Loucy (cell line): ENCODE measurements around the gene MRPS27.

Experiments
- H2AFZ ChIP-seq: fragments of 200-600 bp; sonication (generic); 2 replicates; pipeline ENCODE4 v1.6.0; 2016; ENCODE audit warnings: antibody characterized with exemption, mild to moderate bottlenecking, low read length, moderate library complexity
- H3F3A ChIP-seq: fragments of 200-600 bp; 2 replicates; pipeline ENCODE4 v1.6.0; 2016; ENCODE audit warnings: antibody characterized with exemption, low read depth, mild to moderate bottlenecking
- H3K27me3 ChIP-seq: fragments of 200-600 bp; sonication (generic); 2 replicates; pipeline ENCODE4 v1.6.1; 2014; ENCODE audit warnings: low read length, mild to moderate bottlenecking; ENCODE audit not compliant: insufficient read depth, poor library complexity, severe bottlenecking
- H3K36me3 ChIP-seq: fragments of 200-600 bp; sonication (generic); 2 replicates; pipeline ENCODE4 v1.6.1; 2016; ENCODE audit warnings: low read length; ENCODE audit not compliant: insufficient read depth
- H3K4me1 ChIP-seq: fragments of 200-600 bp; sonication (generic); 2 replicates; pipeline ENCODE4 v1.5.1; 2014; ENCODE audit warnings: low read length, mild to moderate bottlenecking; ENCODE audit not compliant: insufficient read depth, poor library complexity, severe bottlenecking
- H3K4me2 ChIP-seq: fragments of 200-600 bp; sonication (generic); 2 replicates; pipeline ENCODE4 v1.6.0; 2014; ENCODE audit warnings: antibody characterized with exemption, low read length, low read depth, mild to moderate bottlenecking; ENCODE audit not compliant: poor library complexity, severe bottlenecking
- H3K4me3 ChIP-seq: fragments of 200-600 bp; sonication (generic); 2 replicates; pipeline ENCODE4 v1.5.1; 2014; ENCODE audit warnings: low read length, mild to moderate bottlenecking, mixed read lengths; ENCODE audit not compliant: poor library complexity, severe bottlenecking
- H3K79me2 ChIP-seq: fragments of 200-600 bp; sonication (generic); 2 replicates; pipeline ENCODE4 v1.6.1; 2014; ENCODE audit warnings: low read length; ENCODE audit not compliant: insufficient read depth
- H3K9ac ChIP-seq: fragments of 200-600 bp; sonication (generic); 2 replicates; pipeline ENCODE4 v1.6.0; 2014; ENCODE audit warnings: mild to moderate bottlenecking, low read depth, low read length, moderate library complexity; ENCODE audit not compliant: poor library complexity, severe bottlenecking
- H3K9me2 ChIP-seq: fragments of 200-600 bp; sonication (generic); replicated peaks from 2 replicates; pipeline ENCODE4 v1.6.1; 2016; ENCODE audit warnings: low read depth, low read length, mixed read lengths
- H3K9me3 ChIP-seq: fragments of 200-600 bp; sonication (generic); 2 replicates; pipeline ENCODE4 v1.6.1; 2014; ENCODE audit warnings: mild to moderate bottlenecking, antibody characterized with exemption, low read length, low read depth; ENCODE audit not compliant: insufficient read depth
- H4K20me1 ChIP-seq: fragments of 200-600 bp; sonication (generic); 2 replicates; pipeline ENCODE4 v1.6.0; 2014; ENCODE audit warnings: antibody characterized with exemption, low read length, mild to moderate bottlenecking; ENCODE audit not compliant: insufficient read depth, poor library complexity, severe bottlenecking
- EZH2phosphoT487 ChIP-seq: fragments of 200-600 bp; IDR thresholded peaks from 2 replicates; pipeline ENCODE4 v1.6.1; 2018; ENCODE audit warnings: antibody characterized with exemption, mild to moderate bottlenecking, moderate library complexity, borderline replicate concordance
- TF ChIP-seq, protein P1 (sequence below): fragments of 200-600 bp; sonication (generic); conservative IDR thresholded peaks from 2 replicates; pipeline ENCODE4 v1.5.1; 2014; ENCODE audit warnings: mild to moderate bottlenecking, antibody characterized with exemption, low read length

The MRPS27 gene

DNA sequence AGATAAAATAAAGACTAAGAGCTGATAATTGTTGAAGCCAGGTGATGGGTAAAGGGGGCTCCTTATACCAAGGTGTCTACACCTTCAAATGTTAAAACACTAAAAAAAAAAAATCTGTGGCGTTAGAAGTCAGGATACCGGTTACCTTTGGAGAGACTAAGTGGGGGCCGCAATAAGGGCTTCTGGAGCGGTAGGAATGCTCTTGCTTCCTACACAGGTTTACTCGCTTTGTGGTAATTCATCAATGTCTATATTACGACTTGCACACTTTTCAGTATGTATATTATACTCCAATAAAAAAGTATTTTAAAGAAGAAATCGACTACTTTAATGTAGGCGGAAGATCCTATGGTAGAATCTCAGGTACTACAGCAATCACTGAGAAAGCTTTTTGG is 12.5 kb downstream of the MRPS27 start:
- Histone ChIP-seq H3K27me3 (no peaks in the 10 kb centered on the region), H3K9me2 (no peaks in the 10 kb centered on the region), H3K4me1 (peaks cover 46% of the 10 kb centered on the region), H3K9me3 (no peaks in the 10 kb centered on the region), H3K4me2 (peak overlapping the region; percentile 90), H3K36me3 (peaks cover 19% of the 10 kb centered on the region; the same call in 1 of the 2 replicates), H3K4me3 (peak overlapping the region; percentile 88), H4K20me1 (no peaks in the 10 kb centered on the region), H2AFZ (peak overlapping the region; percentile 20), H3F3A (peaks cover 11% of the 10 kb centered on the region; the same call in 1 of the 2 replicates), H3K9ac (peak overlapping the region; percentile 99), H3K79me2 (peaks cover 51% of the 10 kb centered on the region)
- TF ChIP-seq EZH2phosphoT487: no peak
- TF ChIP-seq, protein P1, sequence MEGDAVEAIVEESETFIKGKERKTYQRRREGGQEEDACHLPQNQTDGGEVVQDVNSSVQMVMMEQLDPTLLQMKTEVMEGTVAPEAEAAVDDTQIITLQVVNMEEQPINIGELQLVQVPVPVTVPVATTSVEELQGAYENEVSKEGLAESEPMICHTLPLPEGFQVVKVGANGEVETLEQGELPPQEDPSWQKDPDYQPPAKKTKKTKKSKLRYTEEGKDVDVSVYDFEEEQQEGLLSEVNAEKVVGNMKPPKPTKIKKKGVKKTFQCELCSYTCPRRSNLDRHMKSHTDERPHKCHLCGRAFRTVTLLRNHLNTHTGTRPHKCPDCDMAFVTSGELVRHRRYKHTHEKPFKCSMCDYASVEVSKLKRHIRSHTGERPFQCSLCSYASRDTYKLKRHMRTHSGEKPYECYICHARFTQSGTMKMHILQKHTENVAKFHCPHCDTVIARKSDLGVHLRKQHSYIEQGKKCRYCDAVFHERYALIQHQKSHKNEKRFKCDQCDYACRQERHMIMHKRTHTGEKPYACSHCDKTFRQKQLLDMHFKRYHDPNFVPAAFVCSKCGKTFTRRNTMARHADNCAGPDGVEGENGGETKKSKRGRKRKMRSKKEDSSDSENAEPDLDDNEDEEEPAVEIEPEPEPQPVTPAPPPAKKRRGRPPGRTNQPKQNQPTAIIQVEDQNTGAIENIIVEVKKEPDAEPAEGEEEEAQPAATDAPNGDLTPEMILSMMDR: no peak

DNA sequence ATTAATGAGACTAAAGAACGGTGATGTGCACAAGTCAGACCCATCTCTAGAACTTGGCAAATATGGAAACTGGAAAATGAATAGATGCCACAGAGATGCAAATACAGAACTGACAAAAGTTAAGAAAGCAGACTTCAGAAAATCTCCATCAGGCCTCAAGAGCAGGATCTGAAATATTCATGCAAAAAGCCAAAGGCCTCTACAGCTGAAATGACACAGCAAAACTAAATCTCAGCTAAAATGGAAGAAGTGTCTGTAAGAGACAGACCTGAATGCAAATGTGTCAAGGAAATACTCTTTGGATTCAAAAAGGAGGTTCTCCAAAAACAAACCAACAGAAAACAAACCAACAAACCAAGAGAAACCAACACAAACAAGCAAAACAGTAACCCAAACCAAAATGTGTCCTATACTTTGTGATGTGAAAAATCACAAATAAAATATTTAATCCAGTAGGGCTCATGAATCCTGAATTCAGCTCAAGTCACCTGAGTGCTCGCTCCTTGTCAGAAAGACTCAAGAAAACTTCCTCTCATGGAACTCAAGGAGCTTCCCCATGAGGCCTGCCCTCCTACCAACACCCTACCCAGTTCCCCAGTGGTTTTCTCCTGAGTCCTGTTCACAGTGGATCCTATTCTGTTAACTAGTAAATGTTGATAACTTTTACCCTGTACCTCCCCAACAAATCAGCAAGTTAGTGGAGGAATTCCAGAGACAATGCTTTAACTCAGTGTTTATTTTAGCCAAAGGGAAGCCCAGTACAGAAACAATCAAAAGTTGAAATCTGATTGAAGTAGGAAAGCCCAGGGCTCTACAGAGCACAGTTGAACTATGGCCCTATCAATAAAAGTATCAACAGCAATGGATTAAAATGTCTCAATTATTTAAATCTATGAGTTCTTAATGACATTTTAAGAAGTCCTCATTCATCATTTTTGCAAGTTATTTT is 14.6 kb downstream of the MRPS27 start:
- TF ChIP-seq, protein P1: no peak
- TF ChIP-seq EZH2phosphoT487: no peak
- peaks cover 11% of the 10 kb centered on the region; the same call in 1 of the 2 replicates for H3F3A ChIP-seq

DNA sequence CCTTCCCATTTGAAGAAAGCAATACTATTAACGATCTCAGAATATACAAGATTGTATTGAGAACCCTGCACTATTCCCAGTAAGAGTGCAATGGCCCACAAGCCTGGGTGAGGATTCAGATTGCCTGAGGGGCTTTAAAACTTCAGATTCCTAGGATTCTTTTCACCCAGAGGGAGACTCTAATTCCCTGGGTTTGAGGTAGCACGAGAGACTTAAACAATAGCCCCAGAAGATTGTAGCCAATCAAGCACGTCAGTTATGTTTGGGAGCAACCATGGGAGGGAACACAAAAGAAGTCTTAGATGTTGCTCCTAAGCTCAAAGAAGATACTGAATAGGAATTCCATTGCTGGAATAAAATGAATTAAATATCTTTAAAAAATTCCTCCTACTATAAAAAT is 17.9 kb downstream of the MRPS27 start:
- Histone ChIP-seq H3K4me3 (no peak overlapping the region), H3K9me3 (no peaks in the 10 kb centered on the region), H4K20me1 (no peaks in the 10 kb centered on the region), H3F3A (peaks cover 16% of the 10 kb centered on the region; the same call in 1 of the 2 replicates), H3K27me3 (no peaks in the 10 kb centered on the region), H2AFZ (no peak overlapping the region), H3K79me2 (peaks cover 85% of the 10 kb centered on the region), H3K36me3 (0 out of 2 replicates have a peak, but pooled peaks cover under 1% of the 10 kb centered on the region), H3K4me2 (no peak overlapping the region), H3K9me2 (no peaks in the 10 kb centered on the region), H3K9ac (no peak overlapping the region), H3K4me1 (peaks cover 76% of the 10 kb centered on the region)
- TF ChIP-seq, protein P1: no peak
- no peak for TF ChIP-seq EZH2phosphoT487

More for the DNA sequence above, 14.6 kb downstream of the MRPS27 start:
- H3K9me3 ChIP-seq: no peaks in the 10 kb centered on the region
- H3K4me2 ChIP-seq: peak overlapping the region; percentile 90
- no peak overlapping the region for H2AFZ ChIP-seq
- H3K27me3 ChIP-seq: no peaks in the 10 kb centered on the region
- peak overlapping the region; percentile 99 for H3K9ac ChIP-seq
- peak overlapping the region; percentile 50 for H3K4me3 ChIP-seq
- H3K4me1 ChIP-seq: peaks cover 59% of the 10 kb centered on the region
- H4K20me1 ChIP-seq: no peaks in the 10 kb centered on the region
- peaks cover 8% of the 10 kb centered on the region; the same call in 1 of the 2 replicates for H3K36me3 ChIP-seq
- peaks cover 71% of the 10 kb centered on the region for H3K79me2 ChIP-seq
- no peaks in the 10 kb centered on the region for H3K9me2 ChIP-seq
